Umbilical cord (tissue), 2 donors: ENCODE data around the gene MYL12A. TPM values are rescaled to one million over a fixed set of nuclear protein-coding genes. Genes with fewer than 3 reads are reported as not detected.
A peak's percentile ranks its signal among the peaks of the same experiment; 100 is the strongest.

ENCODE experiments used
- DNase-seq: peaks from one replicate; pipeline ENCODE4 v3.0.0-alpha.2; 2015; ENCODE audit warnings: low spot score
- total RNA-seq: library from RNA; depleted of rRNA; stranded (reverse); fragments of >200 nt; gene quantifications from one replicate; pipeline ENCODE4 v1.2.3, GENCODE V29; 2014; ENCODE audit warnings: low replicate concordance; ENCODE audit not compliant: insufficient read depth

Gene MYL12A
- total RNA-seq, 1 donor from 2014 or later: 581 TPM

- DNase-seq: no peak
Measured at GRCh38 chr18:3224223-3224622, 23.4 kb upstream of the MYL12A start.

DNA sequence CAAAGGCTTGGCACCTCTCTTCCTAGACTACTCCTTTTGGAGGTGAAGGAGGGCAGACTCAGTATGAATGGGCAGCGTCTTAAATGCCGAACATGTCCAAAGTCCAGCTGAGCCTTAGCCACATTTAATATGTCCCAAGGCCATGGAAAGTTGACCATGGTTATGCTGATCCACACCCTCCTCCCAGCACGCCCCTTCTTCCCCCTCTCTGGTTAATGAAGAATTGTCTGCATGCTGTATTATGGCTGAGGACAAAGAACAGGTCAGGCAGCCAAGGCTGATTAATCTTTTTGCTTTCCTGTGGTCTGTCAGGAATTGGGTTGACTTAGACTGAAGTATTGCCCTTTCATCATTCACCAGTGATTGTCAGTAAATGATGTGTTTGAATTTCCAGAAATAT lies 22.0 kb upstream of the MYL12A start:
- no peak for DNase-seq

- DNase-seq: no peak
Measured at GRCh38 chr18:3226048-3226447, 21.6 kb upstream of the MYL12A start.

DNA sequence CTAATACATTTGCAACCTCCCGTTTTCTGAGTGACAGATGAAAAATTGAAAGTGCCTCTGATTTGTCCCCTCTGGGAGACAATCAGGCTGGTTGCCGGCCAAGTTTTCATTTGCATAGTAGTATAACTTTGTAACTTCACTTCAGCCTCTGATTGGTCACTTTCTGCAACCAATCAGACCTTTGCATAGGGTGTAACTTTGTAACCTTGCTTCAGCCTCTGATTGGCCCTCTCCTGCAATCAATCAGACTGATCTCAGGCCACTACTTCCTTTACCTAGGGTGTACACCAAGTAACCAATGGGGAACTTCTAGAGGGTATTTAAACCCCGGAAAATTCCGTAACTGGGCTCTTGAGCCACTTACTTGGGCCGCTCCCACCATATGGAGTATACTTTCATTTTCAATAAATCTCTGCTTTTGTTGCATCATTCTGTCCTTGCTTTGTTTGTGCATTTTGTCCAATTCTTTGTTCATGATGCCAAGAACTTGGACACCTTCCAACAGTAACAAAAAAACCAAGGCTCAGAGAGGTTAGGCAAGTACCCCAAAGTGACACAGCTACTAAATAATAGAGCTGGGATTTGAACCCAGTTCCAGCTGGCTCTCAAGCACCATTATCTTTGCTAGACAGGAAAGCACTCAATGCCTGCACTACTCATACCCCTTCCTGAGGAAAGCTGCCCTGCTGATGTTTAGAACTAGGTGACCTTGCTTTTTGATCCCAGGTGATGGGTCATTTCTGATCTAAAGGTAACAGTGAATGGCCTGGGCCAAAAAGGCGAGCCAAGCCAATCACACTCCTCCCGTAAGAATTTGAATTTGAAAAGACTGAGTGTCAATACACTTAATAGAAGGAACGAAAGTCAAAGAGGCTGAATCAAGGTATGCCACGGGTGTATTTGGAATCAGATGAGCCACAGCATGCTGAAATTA lies 16.9 kb upstream of the MYL12A start:
- no peak for DNase-seq

DNA sequence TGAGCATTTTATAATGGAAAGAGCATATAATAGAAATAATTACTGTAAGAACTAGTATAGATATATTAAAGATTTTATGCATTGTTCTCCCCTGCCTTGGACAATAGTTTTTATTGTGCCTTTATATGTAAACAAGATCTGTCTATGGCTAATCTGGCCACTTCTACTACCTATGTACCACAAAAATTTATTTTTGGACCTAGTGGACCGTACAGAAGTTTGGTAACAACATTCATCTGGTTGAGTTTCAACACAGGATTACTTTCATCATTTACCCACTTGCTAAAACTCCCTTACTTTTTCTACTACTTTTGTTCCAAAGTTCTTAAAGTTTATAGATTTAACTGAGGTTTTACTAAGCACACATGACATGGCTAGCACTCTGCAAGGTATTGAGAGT lies 14.6 kb upstream of the MYL12A start:
- no peak for DNase-seq

GRCh38 chr18:3233433-3234168 lies 14.0 kb upstream of the MYL12A start:
- DNase-seq: no peak

- DNase-seq: no peak
Measured at GRCh38 chr18:3234457-3234856, 13.1 kb upstream of the MYL12A start.

DNA sequence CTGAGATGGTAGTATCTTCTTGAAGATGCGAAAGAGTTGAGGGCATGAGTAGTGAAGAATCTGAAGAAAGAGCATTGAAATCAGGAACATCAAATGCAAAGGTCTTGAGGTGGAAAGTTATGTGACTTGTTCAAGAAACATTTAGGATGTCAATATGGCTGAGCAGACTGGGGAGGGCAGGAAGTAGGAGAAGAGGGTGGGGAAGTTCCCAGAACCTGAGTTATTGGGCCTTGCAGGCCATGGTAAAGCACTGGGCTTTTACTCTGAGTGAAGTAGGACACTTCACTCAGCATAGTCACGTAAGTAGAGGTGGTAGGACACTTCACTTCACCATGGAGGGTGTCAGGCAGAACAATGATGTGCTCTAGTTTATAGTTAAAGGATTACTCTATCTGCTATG lies 11.8 kb upstream of the MYL12A start:
- no peak for DNase-seq

DNA sequence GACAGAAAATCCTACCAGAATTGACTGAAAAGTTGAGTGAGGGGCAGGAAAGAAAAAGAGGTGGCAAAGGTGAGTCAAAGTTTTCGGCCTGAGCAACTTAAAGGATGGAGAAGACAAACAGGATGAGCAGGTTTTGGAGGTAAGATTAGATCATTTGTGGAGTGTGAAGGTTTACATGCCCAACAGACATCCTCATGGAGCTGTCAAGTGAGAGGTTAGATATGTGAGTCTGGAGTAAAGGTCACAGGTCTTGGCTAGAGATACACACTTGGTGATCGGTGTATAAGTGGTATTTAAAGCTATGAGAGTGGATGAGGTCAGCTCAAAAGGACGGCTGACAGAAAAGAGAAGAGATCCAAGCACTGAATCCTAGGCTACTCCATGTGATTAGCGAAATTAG lies 11.1 kb upstream of the MYL12A start:
- DNase-seq: no peak

- DNase-seq: no peak
Measured at GRCh38 chr18:3238742-3239141, 8.9 kb upstream of the MYL12A start.

DNA sequence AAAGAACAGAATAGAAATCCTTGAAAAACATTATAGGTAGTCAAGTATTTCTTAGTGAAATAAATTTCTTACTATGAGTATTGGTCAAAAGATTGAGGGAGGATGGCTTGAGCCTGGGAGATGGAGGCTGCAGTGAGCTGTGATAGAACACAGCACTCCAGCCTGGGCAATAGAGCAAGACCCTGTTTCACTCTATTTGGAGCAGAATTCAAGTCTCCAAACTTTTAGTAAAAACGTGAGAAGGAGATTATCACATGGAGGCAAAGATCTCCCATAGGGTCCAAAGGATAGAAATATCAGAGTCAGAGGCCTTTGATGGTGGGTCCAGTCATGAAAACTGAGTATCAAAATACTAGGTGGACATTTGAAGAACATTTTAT lies 2.4 kb upstream of the MYL12A start:
- DNase-seq: no peak

DNA sequence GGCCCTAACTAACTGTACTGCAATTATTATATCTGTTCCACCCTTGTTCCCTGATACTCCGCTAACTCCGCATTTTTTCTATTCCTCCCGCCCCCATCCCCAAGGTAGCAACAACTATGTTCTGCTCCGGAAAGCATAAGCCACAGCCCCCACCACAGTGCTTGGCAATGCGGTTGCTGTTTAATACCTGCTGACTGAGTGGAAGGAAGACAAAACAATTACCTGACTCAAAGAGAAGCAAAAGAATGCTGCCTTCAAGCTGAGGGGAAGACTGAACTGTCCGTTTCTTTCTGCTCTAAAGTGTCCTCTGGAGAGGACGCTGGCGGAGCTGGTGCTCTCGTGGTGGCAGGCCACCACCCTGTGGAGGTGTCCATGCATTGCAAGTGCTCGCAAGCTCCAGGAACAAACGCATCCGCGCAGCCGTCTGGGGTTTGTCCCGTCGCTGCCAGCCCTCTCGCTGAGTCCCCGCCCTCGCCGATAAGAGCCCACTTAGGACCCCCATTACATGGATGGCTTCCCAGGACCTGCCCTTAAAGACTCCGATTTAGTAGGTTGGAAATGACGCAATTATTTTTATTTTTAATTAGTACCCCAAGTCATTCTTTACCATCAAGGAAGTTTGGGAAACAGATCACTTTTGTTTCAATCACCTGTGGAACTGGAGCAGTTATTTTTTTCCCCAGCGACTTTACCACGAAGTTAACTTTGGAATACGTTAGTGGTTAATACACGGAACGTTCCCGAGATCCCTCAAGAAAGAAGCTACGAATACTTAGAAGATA lies 1.6 kb upstream of the MYL12A start:
- peak; percentile 94 for DNase-seq

DNA sequence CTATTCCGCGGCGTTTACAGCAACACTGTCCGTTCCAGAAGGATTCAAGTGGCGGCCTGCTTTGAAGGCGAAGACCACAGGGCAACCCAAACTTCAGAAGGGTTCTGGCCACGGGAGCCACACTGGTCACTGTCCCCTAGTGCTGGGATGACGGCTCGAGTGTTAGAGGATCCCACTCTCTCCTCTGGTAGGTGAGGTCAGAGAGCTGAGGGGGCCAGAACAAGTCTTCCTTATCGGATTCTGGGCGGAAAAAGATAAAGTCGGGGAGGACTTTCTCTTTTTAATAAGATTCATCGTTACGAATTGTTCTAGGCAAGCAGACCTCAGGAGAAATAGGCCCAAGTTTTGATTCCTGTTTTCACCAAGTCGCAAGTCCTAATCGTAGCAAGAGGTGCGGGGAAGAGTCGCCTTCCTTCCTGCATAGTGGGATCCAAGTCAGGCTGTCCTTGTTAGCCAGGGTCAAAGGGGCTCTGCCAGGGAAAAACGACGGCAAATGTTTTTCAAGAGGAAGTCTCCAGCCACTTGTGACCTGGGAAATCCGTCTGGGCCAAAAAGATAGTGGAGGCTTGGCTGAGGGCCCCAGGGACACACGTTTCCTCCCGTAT lies 864 bp upstream of the MYL12A start:
- DNase-seq: no peak

DNA sequence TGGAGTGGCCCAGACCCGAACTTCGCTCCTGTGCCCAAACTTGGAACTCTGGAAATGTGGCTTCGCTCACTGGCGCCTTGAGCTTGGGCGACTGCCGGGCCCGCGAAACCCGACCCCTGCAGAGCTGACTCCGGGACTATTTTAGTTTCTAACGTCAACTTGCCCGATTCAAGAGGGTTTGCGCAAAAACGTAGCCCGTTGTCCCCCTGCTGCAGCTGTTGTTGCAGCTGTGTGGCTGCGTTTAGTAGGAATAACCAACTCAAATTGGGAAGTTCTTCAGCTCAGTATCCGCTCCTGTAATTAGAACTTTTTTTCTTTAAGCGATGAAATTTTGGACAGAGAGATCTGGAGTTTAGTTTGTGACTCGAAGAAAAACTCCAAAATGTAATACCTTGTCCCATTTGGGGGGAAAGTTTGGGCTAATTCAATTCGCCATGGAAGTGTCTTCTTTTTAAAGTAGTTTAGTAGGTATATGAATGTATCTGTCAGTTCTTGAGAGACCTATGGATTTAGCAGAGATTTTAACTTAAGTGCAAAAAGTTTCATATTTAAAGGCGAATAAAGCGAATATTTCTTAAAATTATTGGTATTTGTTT lies 559 bp downstream of the MYL12A start:
- peak; percentile 59 for DNase-seq

GRCh38 chr18:3248658-3249359 lies 1.2 kb downstream of the MYL12A start:
- DNase-seq: peak; percentile 47

DNA sequence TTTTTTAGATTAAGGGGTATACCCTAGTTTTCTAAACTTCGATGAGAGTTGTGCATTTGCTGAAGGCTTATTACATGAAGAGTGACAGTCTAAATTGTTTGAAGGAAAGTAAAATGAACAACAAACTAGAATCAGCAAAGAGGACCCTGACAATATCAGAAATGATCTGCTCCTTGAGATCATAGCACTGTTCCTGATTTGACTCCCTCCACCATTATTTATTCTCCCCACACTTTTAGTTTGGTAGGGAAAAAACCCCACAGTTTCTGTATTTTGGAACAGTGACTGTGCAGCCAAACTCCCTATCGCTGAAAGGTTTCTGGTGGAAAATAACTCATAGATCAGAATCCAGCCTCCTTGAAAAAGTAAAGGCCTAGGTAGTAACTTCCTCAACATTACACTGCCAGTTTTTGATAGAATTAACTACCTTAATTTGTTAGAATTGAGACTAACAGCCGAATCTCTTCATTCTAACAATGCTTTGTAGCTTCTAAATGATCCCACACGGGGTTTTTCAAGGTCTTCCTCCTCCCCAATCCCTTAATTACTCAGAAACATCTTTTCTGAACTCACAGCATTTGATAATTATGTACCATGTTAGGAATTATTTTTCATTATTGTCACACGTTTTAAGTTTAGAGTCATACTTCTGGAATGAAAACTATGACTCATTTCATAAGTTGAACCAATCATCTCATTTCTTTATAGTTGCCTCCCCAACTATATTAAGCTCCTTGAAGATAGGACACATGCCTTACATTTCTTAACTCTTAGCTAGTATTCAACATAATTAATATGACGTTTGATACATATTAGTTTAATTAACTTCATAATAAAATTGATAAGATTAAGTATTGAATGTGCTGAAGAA lies 2.9 kb downstream of the MYL12A start:
- DNase-seq: peak; percentile 44

DNA sequence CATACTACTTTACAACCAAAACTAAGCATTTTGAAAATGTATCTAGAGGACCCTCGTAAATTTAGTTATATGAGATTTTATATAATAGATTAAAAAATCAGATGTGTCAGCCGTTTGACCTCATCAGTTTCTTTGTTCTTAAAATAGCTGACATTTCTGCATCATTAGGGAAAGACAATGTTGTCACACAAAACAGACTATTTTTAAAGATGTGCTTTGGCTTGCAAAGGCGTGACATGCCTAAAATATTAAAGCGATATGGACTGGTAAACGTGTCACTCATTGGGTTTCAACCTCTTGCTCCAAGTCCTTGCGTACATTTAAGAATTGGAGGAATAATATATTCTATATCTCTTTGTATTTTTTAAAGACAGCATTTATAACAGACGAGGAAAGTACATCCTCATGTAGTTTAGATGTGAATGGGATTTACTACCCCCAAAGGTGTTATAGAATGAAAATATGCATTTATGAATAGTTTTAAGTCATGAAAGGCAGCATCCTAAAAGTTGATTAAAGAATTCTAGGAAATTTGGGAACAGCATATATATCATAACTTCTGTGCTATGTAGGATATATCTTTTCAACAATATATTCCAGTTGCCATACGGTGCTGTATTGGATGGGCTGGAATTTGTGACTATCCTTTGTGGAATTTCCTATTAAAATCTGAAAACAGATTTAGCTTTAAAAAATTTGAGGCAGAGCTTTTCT lies 3.8 kb downstream of the MYL12A start:
- DNase-seq: no peak

DNA sequence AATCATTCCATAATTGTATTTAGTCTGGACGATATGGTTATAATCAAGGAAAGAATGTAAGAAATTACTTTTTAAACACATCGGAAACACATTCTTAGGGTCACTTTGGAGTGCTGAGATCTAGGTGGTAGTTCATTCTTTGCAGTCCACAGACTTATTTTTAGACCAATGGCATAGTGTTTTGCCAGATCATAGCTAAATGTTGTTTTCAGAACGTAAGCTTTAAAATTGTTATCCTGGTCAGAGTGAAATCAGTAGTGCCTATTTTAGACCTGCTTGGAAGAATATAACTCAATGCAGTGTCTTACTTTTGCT lies 4.3 kb downstream of the MYL12A start:
- DNase-seq: no peak

GRCh38 chr18:3252843-3253242 lies 5.2 kb downstream of the MYL12A start:
- no peak for DNase-seq
